HG03280 (cell line): Measurements from ENCODE around the gene RAC3.

Experiments
- ATAC-seq: cut with Tn5 transposase; IDR thresholded peaks from one replicate; pipeline ENCODE4 v1.9.1; 2021; ENCODE audit warnings: mild to moderate bottlenecking, moderate library complexity; ENCODE audit not compliant: unreplicated experiment

The RAC3 gene

DNA sequence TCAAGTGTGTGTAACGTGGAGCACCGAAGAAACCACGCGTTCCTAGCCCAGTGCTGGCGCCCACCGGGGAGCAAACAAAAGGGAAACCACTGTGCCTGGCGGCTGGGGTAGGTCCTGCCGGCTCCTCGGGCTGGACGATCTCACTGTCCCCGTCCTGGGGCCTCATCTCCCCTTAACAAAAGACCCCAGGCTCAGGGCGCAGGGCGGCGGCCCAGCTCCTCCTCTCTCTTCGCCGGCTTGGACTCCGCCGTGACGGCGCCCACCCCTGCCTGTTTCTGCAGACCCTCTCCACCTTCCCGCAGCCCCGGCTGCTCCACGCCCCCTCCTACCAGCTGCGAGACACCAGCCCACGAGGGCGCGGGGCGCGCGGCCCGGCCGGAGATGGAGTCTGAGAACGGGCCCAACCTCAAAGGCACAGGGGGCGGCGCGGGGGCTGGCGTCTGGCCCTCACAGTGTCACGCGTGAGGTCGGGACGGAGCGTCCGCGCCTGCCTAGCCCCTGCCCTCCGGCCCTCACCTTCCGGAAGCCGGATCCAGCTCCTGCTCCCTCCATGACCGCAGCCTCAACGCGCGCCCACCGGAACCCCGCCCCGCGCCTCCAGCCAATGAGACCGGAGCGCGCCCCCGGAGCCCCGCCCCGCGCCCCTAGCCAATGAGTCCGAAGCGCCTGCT, 9.0 kb upstream of the RAC3 start, which contains the start of gene CENPX:
Gene CENPX, minus strand, starts transcription at position 569 of the 671 bp plus-strand sequence. Its CDS starts 17 bp downstream, at position 552.
- peak; percentile 5 for ATAC-seq

DNA sequence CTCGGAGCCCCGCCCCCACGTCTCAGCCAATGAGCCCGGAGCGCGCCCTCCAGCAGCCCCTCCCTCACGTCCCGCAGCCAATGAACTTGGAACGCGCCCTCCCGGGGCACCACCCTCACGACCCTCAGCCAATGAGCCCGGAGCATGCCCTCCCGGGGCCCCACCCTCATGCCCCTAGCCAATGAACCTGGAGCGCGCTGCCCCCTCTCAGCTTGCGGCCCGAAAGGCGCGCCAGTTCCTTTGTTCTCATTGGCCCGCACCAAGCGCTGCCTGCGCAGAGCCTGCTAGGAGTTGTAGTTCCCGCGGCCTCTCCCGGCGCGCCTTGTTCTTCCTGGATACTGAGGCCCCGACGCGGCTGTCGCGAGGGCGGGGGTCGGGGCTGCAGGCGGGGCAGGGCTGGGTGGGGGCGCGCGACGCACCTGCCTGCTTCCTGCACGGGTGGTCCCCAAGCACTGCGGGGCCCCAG, 8.5 kb upstream of the RAC3 start, which contains the start of gene LRRC45:
Gene LRRC45, plus strand, starts transcription at position 325 of the 466 bp plus-strand sequence. CDS start 339 bp downstream, outside the sequence.
- ATAC-seq = peak; percentile 88

DNA sequence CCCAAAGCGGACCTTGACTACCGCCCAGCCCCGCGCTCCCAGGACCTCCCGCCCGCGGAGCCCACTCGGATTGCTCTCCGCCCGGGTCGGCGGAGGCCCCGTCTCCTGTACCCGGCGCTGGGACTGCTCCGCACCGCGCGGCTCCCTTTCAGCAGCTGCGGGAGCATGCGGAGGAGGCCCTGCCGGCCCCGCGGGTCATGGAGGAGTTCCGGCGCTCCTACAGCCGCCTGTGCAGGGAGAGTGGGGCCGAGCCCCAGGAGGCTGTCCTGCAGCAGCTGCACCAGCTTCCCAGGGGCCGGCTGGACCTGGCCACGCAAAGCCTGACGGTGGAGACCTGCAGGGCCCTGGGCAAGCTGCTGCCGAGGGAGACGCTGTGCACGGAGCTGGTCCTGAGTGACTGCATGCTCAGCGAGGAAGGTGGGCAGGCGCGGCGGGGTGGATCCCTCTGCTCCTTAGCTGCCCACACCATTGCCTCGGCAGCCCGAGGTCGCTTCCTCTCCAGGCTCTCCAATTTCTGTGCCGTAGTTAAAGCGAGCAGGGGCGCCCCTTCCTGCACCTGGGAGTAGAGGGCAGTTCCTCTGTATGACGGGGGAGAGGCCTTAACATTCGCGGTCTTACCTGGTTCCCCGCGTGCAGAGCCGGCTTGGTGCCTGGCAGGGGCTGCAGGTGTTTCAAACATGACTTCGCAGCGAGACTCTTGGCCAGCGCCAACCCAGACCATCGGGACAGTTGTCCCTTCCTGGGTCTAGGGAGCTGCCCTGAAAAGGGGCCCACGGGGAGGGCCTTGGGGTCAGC, 7.8 kb upstream of the RAC3 start:
- ATAC-seq = peak; percentile 7

- no peak for ATAC-seq
These were observed 6.6 kb upstream of the RAC3 start for GRCh38 chr17:82024859-82025258.

- ATAC-seq = no peak
These were observed 5.9 kb upstream of the RAC3 start for GRCh38 chr17:82025401-82026107.

DNA sequence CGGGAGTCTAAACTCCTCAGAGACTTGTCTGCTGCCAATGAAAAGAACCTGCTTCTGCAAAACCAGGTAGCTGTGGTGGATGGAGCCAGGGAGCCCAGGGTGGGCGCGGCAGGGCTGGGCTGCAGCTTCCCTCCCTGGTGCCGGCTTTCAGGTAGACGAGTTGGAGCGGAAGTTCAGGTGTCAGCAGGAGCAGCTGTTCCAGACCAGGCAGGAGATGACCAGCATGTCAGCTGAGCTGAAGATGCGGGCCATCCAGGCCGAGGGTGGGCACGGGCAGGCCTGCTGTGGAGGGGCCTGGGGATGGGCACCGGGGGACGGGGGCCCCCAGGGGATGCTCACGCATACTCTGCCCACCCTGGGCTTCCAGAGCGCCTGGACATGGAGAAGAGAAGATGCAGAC, 3.2 kb upstream of the RAC3 start:
- ATAC-seq = no peak

DNA sequence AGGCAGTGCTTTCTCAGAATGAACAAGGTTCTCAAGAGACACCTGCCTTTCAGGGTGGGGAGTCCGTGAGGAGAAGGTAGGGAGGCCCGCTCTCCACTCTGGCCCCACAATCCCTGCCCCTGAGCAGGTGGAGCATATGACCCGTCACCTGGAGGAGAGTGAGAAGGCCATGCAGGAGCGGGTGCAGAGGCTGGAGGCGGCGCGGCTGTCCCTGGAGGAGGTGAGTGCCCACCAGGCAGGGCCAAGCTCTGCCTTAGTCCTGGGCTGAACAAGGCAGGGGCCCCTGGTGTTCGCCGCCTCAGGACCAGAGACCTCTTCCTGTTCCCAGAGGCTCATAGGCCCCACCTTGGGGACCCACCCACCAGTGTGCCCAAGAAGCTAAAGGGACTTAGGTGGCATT, 2.5 kb upstream of the RAC3 start:
- no peak for ATAC-seq

- ATAC-seq = no peak
These were observed 2.1 kb upstream of the RAC3 start for GRCh38 chr17:82029391-82029790.

GRCh38 chr17:82029990-82030469, 1.4 kb upstream of the RAC3 start:
- no peak for ATAC-seq

DNA sequence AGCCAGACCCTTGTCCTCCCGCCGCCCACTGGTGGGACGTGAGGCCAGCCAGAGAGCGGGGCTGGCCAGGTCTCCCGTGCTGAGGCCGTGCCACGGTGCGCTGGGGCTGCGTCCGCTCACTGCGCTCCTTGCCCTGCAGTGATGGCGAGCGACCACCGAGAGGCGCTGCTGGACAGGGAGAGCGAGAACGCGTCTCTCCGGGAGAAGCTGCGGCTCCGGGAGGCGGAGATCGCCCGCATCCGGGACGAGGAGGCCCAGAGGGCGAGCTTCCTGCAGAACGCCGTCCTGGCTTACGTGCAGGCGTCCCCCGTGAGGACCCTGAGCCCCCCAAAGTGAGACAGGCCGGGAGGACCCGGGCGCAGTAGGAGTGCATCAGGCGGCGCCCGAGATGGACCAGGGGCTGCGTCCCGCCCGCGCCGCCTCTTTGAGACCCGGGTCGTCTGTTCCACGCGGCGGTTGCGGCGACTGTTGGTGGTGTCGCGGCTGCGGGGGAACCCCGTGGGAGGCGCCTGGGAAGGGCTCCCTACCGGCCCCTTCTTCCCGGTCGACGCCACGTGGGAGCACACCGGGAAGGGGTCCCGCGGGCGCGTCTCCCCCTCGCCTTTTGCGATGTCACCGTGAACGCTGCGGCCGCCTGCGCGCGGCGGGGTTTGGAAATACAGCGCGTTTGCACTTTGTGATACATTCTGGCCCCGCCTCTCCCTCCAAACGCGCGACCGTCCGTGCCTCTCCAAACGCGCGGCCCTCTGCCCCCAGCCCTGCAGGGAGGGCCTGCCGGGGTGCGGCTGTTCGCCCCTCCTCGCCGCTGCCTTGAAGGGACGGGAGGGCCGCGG, 792 bp upstream of the RAC3 start:
- ATAC-seq = peak; percentile 43

GRCh38 chr17:82031885-82032627, 578 bp downstream of the RAC3 start:
- ATAC-seq = no peak

GRCh38 chr17:82033359-82034085, 2.0 kb downstream of the RAC3 start:
- ATAC-seq = no peak

DNA sequence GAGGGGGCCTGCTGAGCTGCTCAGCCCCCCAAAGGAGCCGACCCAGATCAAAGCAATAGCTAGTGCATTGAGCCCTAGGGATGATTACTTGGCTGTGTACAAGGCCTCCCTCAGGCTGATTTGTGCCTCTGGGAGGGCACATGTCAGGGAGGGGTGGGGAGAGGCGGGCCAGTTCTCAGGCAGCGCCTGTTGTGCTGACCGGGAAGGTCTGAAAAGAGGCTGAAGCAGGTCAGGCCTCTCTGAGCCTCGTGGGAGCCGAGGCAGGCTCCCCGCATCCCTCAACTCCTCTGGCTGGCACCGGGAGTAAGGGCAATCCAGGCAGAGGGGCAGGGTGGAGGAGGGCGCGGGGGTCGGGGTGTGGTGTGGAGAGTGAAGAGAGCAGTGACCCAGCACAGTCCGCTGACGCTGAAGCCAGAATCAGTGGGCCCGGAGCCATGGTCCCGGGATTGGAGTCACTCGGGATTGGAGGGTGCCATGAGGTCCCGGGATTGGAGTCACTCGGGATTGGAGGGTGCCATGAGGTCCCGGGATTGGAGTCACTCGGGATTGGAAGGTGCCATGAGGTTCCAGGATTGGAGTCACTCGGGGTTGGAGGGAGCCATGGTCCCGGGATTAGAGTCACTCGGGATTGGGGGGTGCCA, 3.0 kb downstream of the RAC3 start:
- ATAC-seq = no peak

DNA sequence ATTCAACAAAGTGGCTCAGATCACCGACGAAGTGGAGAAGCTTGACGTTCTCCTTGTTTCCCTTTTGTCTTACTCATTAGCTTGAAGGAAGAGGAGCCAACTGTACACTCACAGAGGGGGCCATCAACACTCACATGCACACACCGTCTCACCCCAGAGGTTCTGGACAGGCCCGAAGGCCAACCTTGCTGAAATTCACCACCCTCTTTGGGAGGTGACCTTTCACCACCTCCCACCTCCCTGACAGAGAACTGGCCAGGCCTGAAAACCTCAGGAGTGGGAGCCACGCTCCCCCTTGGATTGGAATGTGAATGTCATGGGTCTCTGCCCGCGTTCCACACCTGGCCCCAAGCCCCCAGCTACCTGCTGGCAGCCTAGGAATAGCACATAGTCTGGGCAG, 4.0 kb downstream of the RAC3 start:
- ATAC-seq = no peak

GRCh38 chr17:82035956-82036633, 4.6 kb downstream of the RAC3 start:
- ATAC-seq = no peak

DNA sequence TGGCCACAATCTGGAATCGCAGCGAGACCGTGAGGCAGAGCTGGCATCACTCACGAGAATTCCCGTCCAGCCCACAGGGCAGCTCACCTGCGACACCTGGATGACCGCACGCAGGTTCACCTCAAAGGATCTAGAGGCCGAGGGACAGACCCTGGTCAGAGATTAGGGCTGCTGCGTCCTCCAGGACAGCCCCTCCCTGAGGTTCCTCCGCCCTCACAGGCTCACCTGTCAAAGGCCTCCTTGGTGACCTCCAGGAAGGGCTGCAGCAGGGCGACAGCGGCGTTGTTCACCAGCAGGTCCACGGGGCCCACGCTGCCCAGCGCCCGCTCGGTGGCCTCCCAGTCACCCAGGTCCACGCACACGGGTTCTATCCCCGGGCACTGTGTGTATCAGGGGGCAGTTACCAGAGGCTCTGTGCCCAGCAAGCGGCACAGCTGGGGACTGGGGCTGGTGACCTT, 5.2 kb downstream of the RAC3 start:
- no peak for ATAC-seq

DNA sequence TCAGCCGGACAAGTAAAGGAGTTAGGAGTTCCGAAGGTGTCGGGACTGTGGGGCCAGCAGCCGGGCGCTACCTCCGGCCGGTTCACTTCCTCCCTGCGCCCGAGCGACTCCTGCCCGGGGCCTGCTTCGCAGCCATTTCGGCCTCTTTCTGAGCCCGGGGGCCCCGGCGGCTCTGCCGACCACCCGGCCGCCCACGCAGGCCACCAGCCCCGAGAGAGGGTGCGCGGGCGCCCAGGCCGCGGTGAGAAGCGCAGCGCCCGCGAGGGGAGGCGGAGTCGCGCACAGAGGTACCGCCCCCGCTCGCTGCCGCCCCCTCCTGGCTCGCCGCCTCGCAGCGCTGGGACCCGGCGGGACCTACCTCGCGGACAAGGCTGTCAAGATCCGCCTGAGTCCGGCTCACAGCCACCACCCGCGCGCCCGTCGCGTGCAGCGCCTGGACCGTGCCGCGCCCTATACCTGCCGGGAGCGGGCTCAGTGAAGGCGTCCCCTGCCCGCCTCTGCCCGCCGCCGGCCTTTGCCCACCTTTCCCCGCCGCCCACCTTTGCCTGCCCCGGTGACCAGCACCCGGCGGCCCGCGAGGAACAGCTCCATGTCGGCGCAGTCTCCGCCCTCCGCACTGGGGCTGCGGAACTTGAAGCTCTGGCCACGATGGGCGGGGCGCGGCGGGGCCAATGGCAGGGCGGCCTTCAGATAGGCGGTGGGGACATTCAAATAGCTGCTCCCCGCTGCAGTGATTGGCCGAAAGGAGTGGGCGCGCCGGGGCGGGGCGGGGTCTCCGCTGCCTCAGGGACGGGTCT, 5.8 kb downstream of the RAC3 start, which contains the start of gene DCXR:
Gene DCXR, minus strand, starts transcription at position 606 of the 797 bp plus-strand sequence. Its CDS starts 15 bp downstream, at position 591.
- peak; percentile 90 for ATAC-seq
